NCI-H460 (cell line): ENCODE measurements around the gene KCNJ5. TPM values are rescaled to one million over a fixed set of nuclear protein-coding genes. Genes with fewer than 3 reads are reported as not detected.

Experiments used
- DNase-seq: peaks from one replicate; pipeline ENCODE4 v3.0.0-alpha.2; 2016; ENCODE audit warnings: low read depth; ENCODE audit errors: extremely low read depth
- total RNA-seq: library from RNA; depleted of rRNA; stranded (reverse); fragments of >200 nt; shearing (Covaris generic); gene quantifications from 2 replicates; pipeline ENCODE4 v1.2.3, GENCODE V29; 2014

Gene KCNJ5
- total RNA-seq, 1 experiment from 2014 or later, result not detected

DNA sequence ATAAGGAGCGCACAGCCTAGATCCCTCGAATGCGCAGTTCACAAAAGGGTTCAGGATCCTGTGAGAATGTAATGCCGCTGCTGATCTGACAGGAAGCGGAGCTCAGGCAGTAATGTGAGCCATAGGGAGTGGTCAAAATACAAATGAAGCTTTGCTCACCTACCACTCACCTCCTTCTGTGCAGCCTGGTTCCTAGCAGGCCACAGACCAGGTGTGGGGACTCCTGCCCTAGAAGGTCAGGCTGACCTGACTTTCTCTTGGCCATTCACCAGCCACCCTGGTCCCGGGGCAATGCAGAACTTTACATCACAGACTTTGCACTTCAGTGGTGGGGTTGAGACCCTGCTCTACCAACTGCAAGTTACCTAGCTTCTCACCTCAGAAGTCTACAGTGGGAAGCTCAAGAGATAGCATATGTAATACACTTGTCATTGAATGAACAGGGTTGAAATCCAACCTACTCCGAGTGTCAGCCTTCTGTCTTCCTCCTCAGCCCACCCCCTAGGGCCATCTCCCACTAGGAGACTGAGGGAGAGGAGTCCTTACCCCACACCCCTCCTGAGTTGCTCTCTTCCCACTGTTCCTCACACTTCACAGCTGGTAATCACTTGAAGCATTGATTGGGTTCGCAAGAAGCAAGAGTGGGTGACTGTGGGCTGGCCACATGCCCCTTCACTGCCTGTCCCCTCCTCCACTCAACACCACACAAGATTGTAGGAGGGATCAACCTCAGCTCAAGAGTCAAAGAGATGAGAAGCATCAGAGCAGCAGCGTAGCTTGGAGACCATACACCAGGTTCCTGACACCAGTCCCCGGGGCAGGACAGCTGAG, 22.1 kb upstream of the KCNJ5 start:
- DNase-seq, result no peak

DNA sequence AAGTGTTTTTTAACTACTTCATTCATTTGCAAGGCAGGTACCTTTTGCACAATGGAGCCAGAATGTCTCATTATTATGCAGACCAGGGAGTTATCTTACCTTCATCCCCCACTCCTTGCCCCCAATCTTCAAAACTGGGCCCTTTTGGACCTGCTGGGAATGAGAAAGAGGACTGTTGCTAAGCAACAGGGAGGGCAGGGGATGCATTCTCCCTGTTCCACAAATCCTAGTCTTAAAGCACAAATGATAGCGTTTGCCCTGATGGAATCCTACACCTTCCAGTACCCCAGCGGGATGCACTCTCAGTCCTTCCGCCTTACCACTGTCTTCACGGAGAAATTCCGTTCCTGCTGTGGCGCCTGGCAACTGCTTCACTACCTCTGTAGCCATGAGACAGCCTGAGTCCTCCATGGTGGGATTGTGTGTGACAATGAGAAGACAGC, 20.0 kb upstream of the KCNJ5 start:
- DNase-seq, result no peak

DNA sequence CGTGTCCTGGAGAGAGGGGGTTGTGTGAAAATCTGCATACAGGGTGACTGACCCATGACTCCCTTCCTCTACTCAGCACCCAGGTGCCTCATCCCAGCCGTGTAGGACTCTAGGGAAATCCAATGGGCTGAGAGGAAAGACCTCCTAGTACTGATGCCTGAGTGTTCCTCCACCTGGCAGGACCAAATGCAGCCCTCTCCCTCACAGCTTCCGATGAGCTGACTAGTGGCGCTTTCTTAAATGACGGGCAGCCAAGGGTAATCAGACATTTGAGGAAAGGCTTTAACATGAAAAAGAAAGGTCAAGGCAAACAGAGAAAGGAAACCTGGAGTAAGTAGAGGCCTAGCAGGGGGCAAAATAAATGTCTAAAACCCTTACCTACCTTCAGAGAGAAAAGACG, 19.1 kb upstream of the KCNJ5 start:
- DNase-seq, result no peak

- DNase-seq, result no peak
Measured at GRCh38 chr11:128872594-128872993, 18.6 kb upstream of the KCNJ5 start.

DNA sequence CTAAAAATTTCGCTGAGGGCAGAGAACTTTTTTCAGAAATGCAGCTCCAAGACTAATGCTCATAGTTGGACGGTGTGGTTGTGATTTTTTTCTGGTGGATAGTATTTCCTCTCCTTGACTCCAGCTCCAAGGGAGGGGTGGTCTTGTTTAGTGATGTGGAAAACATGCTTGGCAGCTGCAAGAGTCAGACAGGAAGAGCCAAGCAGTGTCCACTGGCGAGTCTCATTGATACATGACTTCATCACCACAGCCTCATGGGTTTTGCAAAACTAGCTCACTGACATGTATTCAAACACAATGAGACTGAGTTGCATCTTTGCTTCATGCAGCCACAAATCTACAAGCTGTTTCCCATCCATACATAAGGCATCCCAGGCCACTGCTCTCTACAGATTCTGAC, 16.7 kb upstream of the KCNJ5 start:
- no peak for DNase-seq

DNA sequence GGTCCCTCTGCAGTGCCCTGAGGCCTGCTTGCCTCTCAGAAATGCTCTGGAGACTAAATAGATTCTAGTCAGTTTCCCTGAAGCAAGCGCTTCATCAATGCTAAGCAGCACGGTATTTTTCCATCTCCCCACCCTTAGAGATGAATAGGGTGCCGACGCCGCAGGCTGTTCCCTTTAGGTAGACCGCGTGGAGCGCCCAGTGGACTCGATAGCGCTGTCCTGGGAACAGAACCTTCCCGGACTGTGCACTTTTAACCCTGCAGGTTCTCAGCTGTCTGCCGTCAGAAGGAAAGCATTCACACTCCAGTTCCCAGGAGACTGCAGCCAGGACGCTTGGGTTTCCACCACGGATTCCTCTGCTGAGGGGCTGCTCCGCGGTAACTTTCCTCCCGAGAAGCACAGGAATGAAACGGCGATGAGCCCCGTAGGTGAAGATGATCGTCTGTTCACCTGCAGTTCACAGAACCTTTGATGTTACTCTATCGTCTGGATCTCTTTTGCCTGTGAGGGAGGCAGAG, 15.0 kb upstream of the KCNJ5 start:
- DNase-seq, result no peak

GRCh38 chr11:128877726-128878125, 13.4 kb upstream of the KCNJ5 start:
- DNase-seq, result no peak

DNA sequence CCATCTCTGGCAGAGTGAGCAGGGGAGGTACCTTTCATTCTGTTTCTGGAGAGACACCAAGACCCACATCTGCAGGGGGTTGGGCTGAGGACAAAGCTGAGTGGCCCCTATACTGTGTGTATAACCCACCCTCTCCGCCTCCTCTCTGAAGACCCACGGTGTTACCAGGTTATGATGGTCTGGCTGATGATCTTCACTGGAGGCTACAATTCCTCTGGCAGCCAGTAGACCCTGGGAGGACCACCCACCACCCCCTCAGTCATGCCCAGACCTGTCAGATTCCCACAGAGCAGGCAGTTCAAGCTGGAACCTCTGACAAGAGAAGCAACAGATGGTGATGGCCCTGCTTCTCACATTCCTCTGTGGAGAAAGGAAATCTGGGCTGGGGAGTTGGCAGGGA, 12.7 kb upstream of the KCNJ5 start:
- no peak for DNase-seq

- no peak for DNase-seq
Measured at GRCh38 chr11:128879817-128880216, 11.3 kb upstream of the KCNJ5 start.

- no peak for DNase-seq
Measured at GRCh38 chr11:128881221-128881620, 9.9 kb upstream of the KCNJ5 start.

DNA sequence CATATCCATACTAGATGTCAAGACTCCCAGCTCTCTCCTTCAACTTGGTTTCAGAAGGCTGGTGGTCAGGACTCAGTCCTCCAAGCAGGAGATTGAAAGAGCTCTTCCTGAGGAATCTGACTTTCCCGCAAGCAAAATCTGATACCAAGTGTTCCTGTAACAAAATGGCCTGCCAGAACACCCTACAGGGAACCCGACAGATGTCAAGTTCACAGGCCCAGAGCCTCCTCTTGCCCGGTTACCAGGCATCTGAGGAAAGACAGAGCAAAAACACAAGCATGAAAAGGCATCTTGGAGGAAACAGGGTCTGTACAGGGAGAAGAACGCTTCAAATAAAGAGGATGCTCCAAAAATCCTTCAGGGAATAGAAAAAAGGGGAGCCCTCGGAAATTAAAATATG, 8.7 kb upstream of the KCNJ5 start:
- no peak for DNase-seq

GRCh38 chr11:128884054-128884453, 7.1 kb upstream of the KCNJ5 start:
- no peak for DNase-seq

GRCh38 chr11:128884703-128885338, 6.3 kb upstream of the KCNJ5 start:
- DNase-seq, result peak; percentile 48

GRCh38 chr11:128886406-128887124, 4.6 kb upstream of the KCNJ5 start:
- no peak for DNase-seq

- DNase-seq, result no peak
Measured at GRCh38 chr11:128888034-128888985, 2.8 kb upstream of the KCNJ5 start.

DNA sequence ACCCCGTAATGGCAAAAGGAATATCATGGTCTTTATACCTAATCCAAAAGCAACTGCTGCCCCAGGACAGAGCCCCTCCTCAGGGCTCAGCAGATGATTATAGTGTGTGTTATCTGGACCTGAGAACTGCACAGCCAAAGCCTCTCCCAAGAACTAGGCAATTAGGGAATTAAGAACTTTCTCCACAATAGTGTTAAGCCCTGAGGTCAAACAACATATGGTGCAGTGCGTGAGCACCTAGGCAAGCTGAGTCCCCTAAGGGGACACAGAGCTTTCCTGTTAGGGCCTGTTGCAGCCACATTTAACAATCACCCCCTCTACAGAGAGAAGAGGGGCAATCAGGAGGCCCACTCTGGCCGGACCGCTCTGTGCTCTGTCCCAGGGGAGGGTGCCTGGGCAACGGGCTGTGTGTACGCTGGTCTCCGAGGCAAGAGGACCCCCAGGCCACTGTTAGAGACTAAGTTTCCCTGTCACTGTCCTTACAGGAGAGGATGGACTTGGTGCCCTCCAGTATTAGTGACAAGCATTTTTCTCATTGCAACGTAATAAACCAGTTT, 1.4 kb upstream of the KCNJ5 start:
- no peak for DNase-seq

DNA sequence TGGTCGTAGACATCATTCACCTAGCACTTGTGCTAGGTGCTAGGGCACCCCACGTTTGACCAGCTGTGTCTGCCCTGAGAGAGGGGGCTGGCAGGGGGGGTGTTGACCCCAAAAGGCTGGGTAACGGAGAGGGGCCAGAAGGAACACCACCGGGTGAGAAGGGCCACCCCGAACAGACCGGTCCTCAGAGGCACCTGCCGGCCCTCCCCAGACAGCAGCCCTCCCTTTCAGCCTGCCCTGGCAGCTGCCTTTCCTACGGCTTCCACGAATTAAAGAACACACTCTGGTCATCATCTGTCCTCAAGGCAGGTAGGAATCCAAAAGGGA, 977 bp upstream of the KCNJ5 start:
- no peak for DNase-seq

GRCh38 chr11:128891913-128892398, 800 bp downstream of the KCNJ5 start:
- DNase-seq, result no peak

- no peak for DNase-seq
Measured at GRCh38 chr11:128892866-128893565, 1.9 kb downstream of the KCNJ5 start.
